ENCODE data around the gene DYNC1I1.

Gene DYNC1I1

GRCh38 chr7:95955748-95956147, 183.4 kb downstream of the DYNC1I1 start:
- in situ Hi-C loops (cut with HindIII; ENCODE audit: low sequenced_read_pairs) = no loop called here

- in situ Hi-C loops (cut with HindIII; ENCODE audit: low sequenced_read_pairs) = no loop called here
Observed at GRCh38 chr7:95957510-95957909, 185.2 kb downstream of the DYNC1I1 start.

- in situ Hi-C loops (cut with HindIII; ENCODE audit: low sequenced_read_pairs) = no loop called here
Observed at GRCh38 chr7:95960706-95961244, 188.4 kb downstream of the DYNC1I1 start.

GRCh38 chr7:95963446-95963990, 191.2 kb downstream of the DYNC1I1 start:
- in situ Hi-C loops (cut with HindIII; ENCODE audit: low sequenced_read_pairs) = no loop called here

DNA sequence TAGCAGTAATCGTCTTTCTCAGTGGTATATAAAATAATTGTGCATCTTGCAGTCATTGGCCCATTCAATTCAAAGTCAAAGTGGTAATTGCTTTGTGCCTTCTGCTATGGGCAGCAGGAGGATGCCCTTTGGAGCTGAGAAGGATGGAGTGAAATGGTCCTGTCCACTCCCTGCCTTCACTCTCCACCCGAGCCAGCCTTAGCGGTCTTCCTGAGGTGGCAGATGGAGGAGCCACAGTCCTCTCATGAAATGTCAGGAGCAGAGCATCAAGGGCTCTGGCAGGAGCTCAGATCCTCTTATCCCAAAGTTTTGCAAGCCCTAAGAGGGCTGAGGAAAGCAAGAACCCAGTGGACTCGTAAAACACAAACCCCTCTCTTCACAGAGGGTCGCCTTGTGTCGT, 199.4 kb downstream of the DYNC1I1 start:
- in situ Hi-C loops (cut with HindIII; ENCODE audit: low sequenced_read_pairs) = no loop called here

DNA sequence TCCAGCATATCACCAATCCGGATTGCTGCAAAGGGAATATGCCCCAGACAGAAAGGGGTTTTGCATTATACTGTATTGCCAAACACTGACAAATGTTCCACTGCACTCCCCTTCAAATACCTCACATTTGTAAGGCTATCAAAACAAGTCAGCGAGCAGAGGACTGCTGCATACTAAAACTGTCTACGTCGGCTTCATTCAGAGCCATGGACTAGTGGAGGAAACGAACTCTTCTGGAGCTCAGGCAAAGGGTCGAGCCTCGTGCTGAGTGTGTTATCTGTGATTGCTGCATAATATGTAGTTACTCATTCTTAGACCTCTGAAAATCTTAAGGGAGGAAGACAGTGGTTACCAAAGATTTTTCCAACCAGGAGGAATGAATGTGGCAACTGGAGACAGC, 200.2 kb downstream of the DYNC1I1 start:
- in situ Hi-C loops (cut with HindIII; ENCODE audit: low sequenced_read_pairs) = no loop called here

GRCh38 chr7:95974108-95974507, 201.8 kb downstream of the DYNC1I1 start:
- in situ Hi-C loops (cut with HindIII; ENCODE audit: low sequenced_read_pairs) = no loop called here

- in situ Hi-C loops (cut with HindIII; ENCODE audit: low sequenced_read_pairs) = no loop called here
Observed at GRCh38 chr7:95976369-95977060, 204.2 kb downstream of the DYNC1I1 start.

- in situ Hi-C loops (cut with HindIII; ENCODE audit: low sequenced_read_pairs) = no loop called here
Observed at GRCh38 chr7:95977994-95978393, 205.6 kb downstream of the DYNC1I1 start.

DNA sequence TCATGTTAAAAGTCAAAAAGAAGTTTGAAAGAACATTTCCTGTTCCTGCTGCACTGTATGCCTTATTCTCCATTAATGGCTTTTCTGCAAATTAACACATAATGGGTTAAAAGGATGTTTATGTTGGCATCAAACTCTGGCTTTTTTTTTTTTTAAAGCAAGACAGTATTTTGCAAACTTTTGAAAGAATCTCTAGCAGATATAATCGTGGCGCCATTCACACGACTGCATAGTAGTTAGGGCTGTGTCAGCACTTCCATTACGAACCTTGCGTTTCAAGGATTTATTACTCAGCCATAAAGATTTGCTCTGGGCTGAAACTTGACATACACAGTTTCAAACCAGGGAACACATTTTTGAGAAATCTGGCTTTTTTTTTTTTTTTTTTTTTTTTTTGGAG, 207.8 kb downstream of the DYNC1I1 start:
- in situ Hi-C loops (cut with HindIII; ENCODE audit: low sequenced_read_pairs) = no loop called here

- in situ Hi-C loops (cut with HindIII; ENCODE audit: low sequenced_read_pairs) = no loop called here
Observed at GRCh38 chr7:95980706-95981105, 208.4 kb downstream of the DYNC1I1 start.

GRCh38 chr7:95986178-95986764, 213.9 kb downstream of the DYNC1I1 start:
- in situ Hi-C loops (cut with HindIII; ENCODE audit: low sequenced_read_pairs) = no loop called here

GRCh38 chr7:95989301-95989700, 216.9 kb downstream of the DYNC1I1 start:
- in situ Hi-C loops (cut with HindIII; ENCODE audit: low sequenced_read_pairs) = no loop called here

- in situ Hi-C loops (cut with HindIII; ENCODE audit: low sequenced_read_pairs) = no loop called here
Observed at GRCh38 chr7:95993380-95993779, 221.0 kb downstream of the DYNC1I1 start.

- in situ Hi-C loops (cut with HindIII; ENCODE audit: low sequenced_read_pairs) = no loop called here
Observed at GRCh38 chr7:95996174-95996573, 223.8 kb downstream of the DYNC1I1 start.

DNA sequence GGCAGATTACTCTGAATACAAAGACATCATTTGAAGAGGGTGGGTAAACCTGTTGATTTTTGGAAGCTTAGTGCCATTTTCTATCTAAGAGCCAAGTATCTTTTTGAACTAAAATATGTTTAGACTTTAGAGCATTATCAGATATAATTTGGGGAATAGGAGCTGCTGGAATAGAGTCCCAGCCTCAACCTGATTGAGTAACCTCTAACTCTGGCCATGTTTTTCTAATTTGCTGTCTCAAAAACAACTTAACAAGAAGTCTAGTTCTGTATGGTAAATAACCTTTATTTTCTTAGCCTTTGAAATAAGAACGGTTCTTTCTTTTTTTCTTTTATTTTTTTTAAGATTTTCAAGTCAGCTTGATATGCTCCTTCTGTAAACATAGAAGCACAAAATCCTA, 224.5 kb downstream of the DYNC1I1 start:
- in situ Hi-C loops (cut with HindIII; ENCODE audit: low sequenced_read_pairs) = no loop called here

DNA sequence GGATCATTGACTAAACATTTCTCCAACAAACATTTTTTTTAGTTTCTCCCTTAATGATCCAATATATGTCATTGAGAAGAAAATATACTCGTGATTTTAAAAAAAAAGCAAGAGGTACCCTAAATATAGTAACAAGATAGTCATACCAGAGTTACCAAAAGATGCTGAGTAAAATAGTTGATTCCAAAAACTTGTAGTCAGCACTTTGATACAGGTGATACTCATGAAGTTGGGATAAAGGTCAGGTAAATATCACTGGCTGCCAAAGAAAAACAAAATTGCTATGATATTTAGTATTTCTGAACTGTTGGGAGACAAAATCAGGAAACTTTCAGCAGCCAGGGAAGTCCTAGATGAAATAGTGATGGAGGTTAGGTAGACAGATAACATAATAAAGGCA, 225.3 kb downstream of the DYNC1I1 start:
- in situ Hi-C loops (cut with HindIII; ENCODE audit: low sequenced_read_pairs) = no loop called here

DNA sequence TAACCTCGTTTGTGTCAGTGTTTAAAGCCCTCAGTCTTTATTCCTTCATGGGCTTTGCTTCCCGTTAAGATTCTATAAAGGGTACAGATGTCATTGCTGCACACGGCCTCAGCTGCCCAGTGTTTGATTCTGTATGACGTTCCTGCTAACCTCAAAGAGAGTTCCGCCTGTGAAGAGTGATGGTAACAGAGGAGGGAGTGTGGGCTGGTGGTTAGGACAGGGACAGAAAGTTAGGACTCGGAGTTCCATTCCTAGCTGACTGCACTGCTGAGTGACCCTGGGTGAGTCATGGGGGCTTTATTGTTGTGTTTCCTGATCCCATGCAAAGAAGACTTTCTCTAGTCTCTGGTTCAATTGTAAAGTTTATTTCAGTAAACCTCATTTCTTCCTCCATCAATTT, 227.1 kb downstream of the DYNC1I1 start:
- in situ Hi-C loops (cut with HindIII; ENCODE audit: low sequenced_read_pairs) = no loop called here

DNA sequence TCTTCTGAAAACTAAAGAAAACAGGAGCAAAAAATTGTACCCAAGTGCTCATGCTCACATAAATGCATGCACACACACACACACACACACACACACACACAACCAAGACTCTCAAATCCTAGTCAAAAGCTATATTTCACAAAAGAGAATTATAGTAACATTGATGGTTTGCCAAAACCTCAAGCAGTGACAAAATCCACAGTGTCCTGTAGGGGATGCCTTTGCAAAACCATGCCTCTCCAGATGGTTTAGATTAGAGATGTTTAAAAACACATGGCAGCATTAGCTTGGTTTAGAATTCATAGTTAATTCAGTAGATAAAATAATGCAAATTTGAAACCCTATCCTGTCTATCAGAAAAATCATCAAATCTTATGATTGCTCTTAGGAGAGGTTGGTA, 232.2 kb downstream of the DYNC1I1 start:
- in situ Hi-C loops (cut with HindIII; ENCODE audit: low sequenced_read_pairs) = no loop called here

GRCh38 chr7:96005271-96005670, 232.9 kb downstream of the DYNC1I1 start:
- in situ Hi-C loops (cut with HindIII; ENCODE audit: low sequenced_read_pairs) = no loop called here

GRCh38 chr7:96009148-96009547, 236.8 kb downstream of the DYNC1I1 start:
- in situ Hi-C loops (cut with HindIII; ENCODE audit: low sequenced_read_pairs) = no loop called here

GRCh38 chr7:96013836-96014235, 241.5 kb downstream of the DYNC1I1 start:
- in situ Hi-C loops (cut with HindIII; ENCODE audit: low sequenced_read_pairs) = no loop called here
